Uterus (tissue), 4 donors: ENCODE results near the gene PLB1. TPM values are rescaled to one million over a fixed set of nuclear protein-coding genes. Genes with fewer than 3 reads are reported as not detected.

Experiments
- DNase-seq, 2 donors: peaks; one replicate each; pipeline ENCODE4 v3.0.0-alpha.2; 2019 to 2020
- H3K27ac ChIP-seq, 2 donors: fragments of 200-600 bp; sonication (generic); 1 replicate in 1 of 2; 2 replicates in 1 of 2; pipeline ENCODE4 v1.5.1; 2016 to 2018
- H3K27me3 ChIP-seq, 2 donors: fragments of 200-600 bp; sonication (generic); one replicate each; pipeline ENCODE4 v1.5.1; 2018 to 2019; ENCODE audit warnings: control low read depth in 1 of 2
- H3K36me3 ChIP-seq, 2 donors: fragments of 200-600 bp; sonication (generic); one replicate each; pipeline ENCODE4 v1.5.1; 2019; ENCODE audit warnings: control low read depth in 1 of 2
- H3K4me1 ChIP-seq, 2 donors: fragments of 200-600 bp; sonication (generic); one replicate each; pipeline ENCODE4 v1.5.1; 2018 to 2019; ENCODE audit warnings: control low read depth in 1 of 2
- H3K4me3 ChIP-seq, 2 donors: fragments of 200-600 bp; sonication (generic); 1 replicate in 1 of 2; 2 replicates in 1 of 2; pipeline ENCODE4 v1.5.1; 2018 to 2019; ENCODE audit warnings: mild to moderate bottlenecking in 1 of 2
- H3K9me3 ChIP-seq, 2 donors: fragments of 200-600 bp; sonication (generic); one replicate each; pipeline ENCODE4 v1.5.1; 2019; ENCODE audit warnings: control low read depth in 1 of 2
- CTCF ChIP-seq, 4 experiments: fragments of 200-600 bp in 2 of 4; fragments of 450-650 bp in 2 of 4; sonication (generic) in 2 of 4; IDR thresholded peaks; one replicate each; pipeline ENCODE4 v1.5.1; 2016 to 2019; ENCODE audit warnings: antibody characterized with exemption in 4 of 4, mild to moderate bottlenecking in 2 of 4, moderate library complexity in 1 of 4
- POLR2A ChIP-seq, 2 donors: fragments of 450-650 bp; IDR thresholded peaks; one replicate each; pipeline ENCODE4 v1.6.1; 2016; ENCODE audit warnings: antibody characterized with exemption in 2 of 2, mild to moderate bottlenecking in 1 of 2, moderate library complexity in 1 of 2
- intact Hi-C: fragments of 100-400 bp; cut with DNase I; formaldehyde crosslinking; loops from one replicate; pipeline ENCODE4 v1.15.1; 2023; ENCODE audit warnings: low total_unique reads
- total RNA-seq, 4 donors: library from RNA; depleted of rRNA in 3 of 4; stranded (reverse); fragments of >200 nt in 3 of 4; gene quantifications; one replicate each; pipeline versions ENCODE4 v1.1.0 to v1.2.4, GENCODE V29; 2014 to 2023
- donor health status: DM: yes; HTN: yes; CAD: no.

The PLB1 gene
- total RNA-seq, 4 donors from 2014 or later, result 2.9 to 12.4 (median 5.2) TPM

DNA sequence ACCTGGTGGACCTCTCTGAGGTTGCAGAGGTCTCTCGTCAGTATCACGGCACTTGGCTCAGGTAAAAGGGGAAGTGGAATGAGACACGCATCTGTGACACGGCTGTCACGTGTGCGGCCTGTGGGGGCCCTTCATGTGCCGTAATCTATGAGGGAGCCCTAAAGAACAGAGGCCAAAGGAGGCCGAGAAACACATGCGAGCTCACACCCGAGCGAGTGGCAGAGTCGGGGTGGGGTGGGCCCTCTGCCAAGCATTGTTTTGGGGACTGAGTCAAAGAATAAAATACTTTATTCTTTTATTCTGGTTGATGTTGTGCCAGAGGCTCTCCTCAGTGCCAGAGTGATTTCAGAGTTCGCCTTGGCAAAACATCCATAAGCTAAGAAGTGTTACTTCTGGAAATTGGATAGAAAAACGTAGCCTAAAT, 43.3 kb downstream of the PLB1 start:
- Histone ChIP-seq H3K36me3 (no peaks in the 10 kb centered on the region), H3K27ac (no peak overlapping the region), H3K9me3 (no peaks in the 10 kb centered on the region), H3K27me3 (no peaks in the 10 kb centered on the region), H3K4me1 (no peaks in the 10 kb centered on the region), H3K4me3 (no peak overlapping the region)
- intact Hi-C loops, result no loop called here
- TF ChIP-seq CTCF (IDR thresholded peaks at IDR 0.05), result no peak
- no peak for TF ChIP-seq POLR2A (IDR thresholded peaks at IDR 0.05)
- peak in 1 of 2 donors; percentile 42 for DNase-seq

GRCh38 chr2:28543316-28544035, 47.6 kb downstream of the PLB1 start:
- intact Hi-C loops, result no loop called here
- TF ChIP-seq CTCF (IDR thresholded peaks at IDR 0.05) (no peak), POLR2A (IDR thresholded peaks at IDR 0.05) (no peak)

DNA sequence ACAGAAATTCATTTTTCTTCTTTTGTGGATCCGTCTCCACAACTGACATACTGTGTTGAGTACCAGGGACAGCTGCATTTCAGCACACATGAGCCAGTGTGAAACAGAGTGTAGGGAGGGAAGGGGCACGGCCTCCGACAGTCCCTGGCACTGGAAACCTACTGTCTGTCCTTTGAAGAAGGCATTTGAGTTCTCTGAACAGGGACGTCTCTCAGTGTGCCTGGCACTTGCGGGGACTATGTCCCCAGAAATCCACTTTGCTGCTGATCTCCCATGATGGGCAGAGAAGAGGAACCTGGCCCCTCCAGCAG, 48.1 kb downstream of the PLB1 start:
- Histone ChIP-seq H3K4me3 (no peak overlapping the region), H3K36me3 (no peaks in the 10 kb centered on the region), H3K27ac (no peak overlapping the region), H3K4me1 (no peaks in the 10 kb centered on the region), H3K9me3 (no peaks in the 10 kb centered on the region), H3K27me3 (no peaks in the 10 kb centered on the region)
- TF ChIP-seq CTCF (IDR thresholded peaks at IDR 0.05) (no peak), POLR2A (IDR thresholded peaks at IDR 0.05) (no peak)
- DNase-seq, result no peak
- intact Hi-C loops, result no loop called here

More at GRCh38 chr2:28543316-28544035, 47.6 kb downstream of the PLB1 start:
- Histone ChIP-seq H3K36me3 (no peaks in the 10 kb centered on the region), H3K27me3 (no peaks in the 10 kb centered on the region), H3K9me3 (no peaks in the 10 kb centered on the region), H3K27ac (no peak overlapping the region), H3K4me1 (no peaks in the 10 kb centered on the region), H3K4me3 (no peak overlapping the region)
- DNase-seq, result no peak

DNA sequence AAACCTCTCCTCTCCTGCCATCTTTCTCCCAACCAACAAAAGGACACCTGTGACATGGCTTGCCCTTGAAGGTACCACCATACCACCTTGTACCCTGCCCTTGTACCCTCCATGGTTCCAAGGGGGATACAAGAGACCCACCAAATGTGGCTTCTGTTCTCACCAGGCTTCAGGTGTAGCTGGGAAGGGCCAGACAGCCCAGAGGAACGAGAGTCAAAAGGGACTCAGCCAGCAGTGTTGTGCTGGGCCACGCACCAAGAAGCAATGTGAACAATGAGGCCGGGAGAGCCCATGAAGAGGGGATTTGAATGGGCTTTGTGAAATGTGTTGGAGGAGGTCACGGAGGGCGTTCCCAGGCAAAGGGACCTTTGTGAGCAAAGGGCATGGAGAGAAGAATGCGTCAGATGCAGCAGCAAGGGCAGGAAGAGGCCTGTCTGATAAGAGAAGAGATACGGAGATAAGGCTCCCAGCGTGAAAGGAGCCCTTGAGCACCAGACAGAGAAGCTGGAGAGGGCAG, 48.6 kb downstream of the PLB1 start:
- H3K9me3 ChIP-seq, result no peaks in the 10 kb centered on the region
- no peaks in the 10 kb centered on the region for H3K4me1 ChIP-seq
- no peak overlapping the region for H3K27ac ChIP-seq
- DNase-seq, result no peak
- no peaks in the 10 kb centered on the region for H3K36me3 ChIP-seq
- no peaks in the 10 kb centered on the region for H3K27me3 ChIP-seq
- TF ChIP-seq CTCF (IDR thresholded peaks at IDR 0.05) (no peak), POLR2A (IDR thresholded peaks at IDR 0.05) (no peak)
- intact Hi-C loops, result no loop called here
- no peak overlapping the region for H3K4me3 ChIP-seq

- Histone ChIP-seq H3K27me3 (no peaks in the 10 kb centered on the region), H3K27ac (no peak overlapping the region), H3K36me3 (no peaks in the 10 kb centered on the region), H3K4me1 (no peaks in the 10 kb centered on the region), H3K4me3 (no peak overlapping the region), H3K9me3 (no peaks in the 10 kb centered on the region)
- DNase-seq, result no peak
- intact Hi-C loops, result no loop called here
- TF ChIP-seq POLR2A (IDR thresholded peaks at IDR 0.05) (no peak), CTCF (IDR thresholded peaks at IDR 0.05) (no peak)
These were observed 49.2 kb downstream of the PLB1 start for GRCh38 chr2:28544922-28545589.
